ENCODE data around the gene COL11A2.

Gene COL11A2

GRCh38 chr6:33200219-33201146 is 8.2 kb upstream of the COL11A2 start, which contains the start of the genes RXRB and SLC39A7:
Gene RXRB (minus strand): TSS chr6:33200665. CDS start chr6:33200476, 189 bp downstream.
Gene SLC39A7 (plus strand): TSS chr6:33200867. CDS start chr6:33201246, 379 bp downstream.
- TF ChIP-seq, protein P1, sequence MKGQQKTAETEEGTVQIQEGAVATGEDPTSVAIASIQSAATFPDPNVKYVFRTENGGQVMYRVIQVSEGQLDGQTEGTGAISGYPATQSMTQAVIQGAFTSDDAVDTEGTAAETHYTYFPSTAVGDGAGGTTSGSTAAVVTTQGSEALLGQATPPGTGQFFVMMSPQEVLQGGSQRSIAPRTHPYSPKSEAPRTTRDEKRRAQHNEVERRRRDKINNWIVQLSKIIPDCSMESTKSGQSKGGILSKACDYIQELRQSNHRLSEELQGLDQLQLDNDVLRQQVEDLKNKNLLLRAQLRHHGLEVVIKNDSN (IDR thresholded peaks at IDR 0.05), result no peak
- TF ChIP-seq TAF1 (IDR thresholded peaks at IDR 0.05; ENCODE audit: low read depth) (peak; percentile 89), FOXM1 (IDR thresholded peaks at IDR 0.05; ENCODE audit: borderline replicate concordance, low read depth) (no peak), TEAD4 (IDR thresholded peaks at IDR 0.05) (peak; percentile 40; the same call in 1 of the 2 replicates), TCF12 (IDR thresholded peaks at IDR 0.05; ENCODE audit: low read depth) (peak; percentile 70), MAX (IDR thresholded peaks at IDR 0.05) (peak; percentile 14; the same call in 1 of the 2 replicates), NFIC (IDR thresholded peaks at IDR 0.05) (no peak), EGR1 (IDR thresholded peaks at IDR 0.05) (peak; percentile 49), RAD21 (IDR thresholded peaks at IDR 0.05; ENCODE audit: low read depth) (no peak), REST (IDR thresholded peaks at IDR 0.05; ENCODE audit: low read depth) (no peak), CEBPB (IDR thresholded peaks at IDR 0.05) (no peak), YY1 (IDR thresholded peaks at IDR 0.05; ENCODE audit: low read depth) (peak; percentile 97), EP300 (IDR thresholded peaks at IDR 0.05; ENCODE audit: borderline replicate concordance) (peak; percentile 54; the same call in 1 of the 2 replicates), ZBTB7A (IDR thresholded peaks at IDR 0.05; ENCODE audit: low read depth) (no peak), CREB1 (IDR thresholded peaks at IDR 0.05; ENCODE audit: low read depth) (no peak)

GRCh38 chr6:33199687-33200218 is 7.5 kb upstream of the COL11A2 start:
- TF ChIP-seq CEBPB (IDR thresholded peaks at IDR 0.05) (no peak), MAX (IDR thresholded peaks at IDR 0.05) (peak; percentile 71), TEAD4 (IDR thresholded peaks at IDR 0.05) (no peak), EGR1 (IDR thresholded peaks at IDR 0.05) (no peak), YY1 (IDR thresholded peaks at IDR 0.05; ENCODE audit: low read depth) (no peak), CREB1 (IDR thresholded peaks at IDR 0.05; ENCODE audit: low read depth) (no peak), RAD21 (IDR thresholded peaks at IDR 0.05; ENCODE audit: low read depth) (no peak), EP300 (IDR thresholded peaks at IDR 0.05; ENCODE audit: borderline replicate concordance) (no peak)
- TF ChIP-seq, protein P1 (IDR thresholded peaks at IDR 0.05), result peak; percentile 30; the same call in 1 of the 2 replicates

- TF ChIP-seq RAD21 (IDR thresholded peaks at IDR 0.05; ENCODE audit: low read depth) (no peak), NFIC (IDR thresholded peaks at IDR 0.05) (no peak), CEBPB (IDR thresholded peaks at IDR 0.05) (no peak), CREB1 (IDR thresholded peaks at IDR 0.05; ENCODE audit: low read depth) (no peak), TCF12 (IDR thresholded peaks at IDR 0.05; ENCODE audit: low read depth) (no peak), EP300 (IDR thresholded peaks at IDR 0.05; ENCODE audit: borderline replicate concordance) (no peak)
These were observed 6.7 kb upstream of the COL11A2 start for GRCh38 chr6:33198853-33199436.

- TF ChIP-seq ZBTB7A (IDR thresholded peaks at IDR 0.05; ENCODE audit: low read depth), result no peak
- TF ChIP-seq REST (IDR thresholded peaks at IDR 0.05; ENCODE audit: low read depth), result no peak
- no peak for TF ChIP-seq CREB1 (IDR thresholded peaks at IDR 0.05; ENCODE audit: low read depth)
- no peak for TF ChIP-seq MAX (IDR thresholded peaks at IDR 0.05)
- no peak for TF ChIP-seq CEBPB (IDR thresholded peaks at IDR 0.05)
- TF ChIP-seq YY1 (IDR thresholded peaks at IDR 0.05; ENCODE audit: low read depth), result no peak
- TF ChIP-seq EP300 (IDR thresholded peaks at IDR 0.05; ENCODE audit: borderline replicate concordance), result no peak
- no peak for TF ChIP-seq TCF12 (IDR thresholded peaks at IDR 0.05; ENCODE audit: low read depth)
These were observed 6.0 kb upstream of the COL11A2 start for GRCh38 chr6:33198159-33198852.
